Liver (tissue), 9 donors: ENCODE data around the gene THRB. TPM values are rescaled to one million over a fixed set of nuclear protein-coding genes. Genes with fewer than 3 reads are reported as not detected.

Experiments used
- DNase-seq: peaks from one replicate; pipeline ENCODE4 v3.0.0-alpha.2; 2017; ENCODE audit warnings: low spot score
- H3K27ac ChIP-seq, 2 donors: one replicate each; pipeline ENCODE4 v1.7.0; 2013; ENCODE audit warnings: inconsistent platforms in 2 of 2, low read length in 2 of 2, control low read depth in 1 of 2, low read depth in 1 of 2, mild to moderate bottlenecking in 1 of 2
- H3K27me3 ChIP-seq, 4 donors: one replicate each; pipeline versions ENCODE4 v1.6.1 to v1.7.0; 2013; ENCODE audit warnings: low read length in 3 of 4, inconsistent platforms in 1 of 4, mild to moderate bottlenecking in 1 of 4, moderate library complexity in 1 of 4; ENCODE audit not compliant: control insufficient read depth in 4 of 4, insufficient read depth in 4 of 4
- H3K36me3 ChIP-seq, 4 donors: one replicate each; pipeline versions ENCODE4 v1.6.1 to v1.7.0; 2013; ENCODE audit warnings: low read length in 3 of 4, mild to moderate bottlenecking in 3 of 4, low read depth in 1 of 4, moderate library complexity in 1 of 4; ENCODE audit not compliant: control insufficient read depth in 4 of 4, insufficient read depth in 3 of 4
- H3K4me1 ChIP-seq, 4 donors: one replicate each; pipeline versions ENCODE4 v1.6.1 to v1.7.0; 2013; ENCODE audit warnings: low read length in 3 of 4, mild to moderate bottlenecking in 3 of 4, moderate library complexity in 1 of 4; ENCODE audit not compliant: control insufficient read depth in 4 of 4, insufficient read depth in 4 of 4
- H3K4me3 ChIP-seq, 3 donors: one replicate each; pipeline versions ENCODE4 v1.6.1 to v1.7.0; 2013; ENCODE audit warnings: low read length in 3 of 3, control low read depth in 1 of 3, low read depth in 1 of 3, mild to moderate bottlenecking in 1 of 3
- H3K9ac ChIP-seq, 2 donors: one replicate each; pipeline ENCODE4 v1.7.0; 2013; ENCODE audit warnings: low read length in 2 of 2, mild to moderate bottlenecking in 2 of 2, moderate library complexity in 2 of 2, control low read depth in 1 of 2, low read depth in 1 of 2
- H3K9me3 ChIP-seq, 4 donors: one replicate each; pipeline versions ENCODE4 v1.6.1 to v1.7.0; 2013; ENCODE audit warnings: low read length in 3 of 4; ENCODE audit not compliant: control insufficient read depth in 4 of 4
- ATF3 ChIP-seq: IDR thresholded peaks from 2 replicates; pipeline ENCODE4 v1.6.1; 2016; ENCODE audit warnings: antibody characterized with exemption
- EGR1 ChIP-seq, 2 donors: IDR thresholded peaks; 2 replicates each; pipeline ENCODE4 v1.6.1; 2016 to 2018; ENCODE audit warnings: antibody characterized with exemption in 2 of 2, low read depth in 2 of 2
- FOXA1 ChIP-seq: IDR thresholded peaks from 2 replicates; pipeline ENCODE4 v1.6.1; 2016; ENCODE audit warnings: antibody characterized with exemption
- FOXA2 ChIP-seq: IDR thresholded peaks from 2 replicates; pipeline ENCODE4 v1.6.1; 2016; ENCODE audit warnings: antibody characterized with exemption
- GABPA ChIP-seq, 2 donors: IDR thresholded peaks in 1 of 2; conservative IDR thresholded peaks in 1 of 2; 2 replicates each; pipeline ENCODE4 v1.6.1; 2016; ENCODE audit warnings: antibody characterized with exemption in 2 of 2, mild to moderate bottlenecking in 1 of 2, moderate library complexity in 1 of 2
- HNF4A ChIP-seq, 2 donors: conservative IDR thresholded peaks; 2 replicates each; pipeline ENCODE4 v1.6.1; 2016; ENCODE audit warnings: antibody characterized with exemption in 2 of 2, mild to moderate bottlenecking in 2 of 2
- HNF4G ChIP-seq: IDR thresholded peaks from 2 replicates; pipeline ENCODE4 v1.6.1; 2016; ENCODE audit warnings: antibody characterized with exemption
- JUND ChIP-seq, 2 donors: IDR thresholded peaks; 2 replicates each; pipeline ENCODE4 v1.6.1; 2016; ENCODE audit warnings: antibody characterized with exemption in 2 of 2
- NR2F2 ChIP-seq: IDR thresholded peaks from 2 replicates; pipeline ENCODE4 v1.6.1; 2016; ENCODE audit warnings: antibody characterized with exemption
- RAD21 ChIP-seq, 2 donors: IDR thresholded peaks; 2 replicates each; pipeline ENCODE4 v1.6.1; 2016; ENCODE audit warnings: antibody characterized with exemption in 2 of 2, mild to moderate bottlenecking in 2 of 2
- REST ChIP-seq: IDR thresholded peaks from 2 replicates; pipeline ENCODE4 v1.6.1; 2016; ENCODE audit warnings: antibody characterized with exemption, mild to moderate bottlenecking
- RXRA ChIP-seq, 2 donors: IDR thresholded peaks; 2 replicates each; pipeline ENCODE4 v1.6.1; 2017 to 2018; ENCODE audit warnings: antibody characterized with exemption in 2 of 2, mild to moderate bottlenecking in 1 of 2
- TAF1 ChIP-seq: conservative IDR thresholded peaks from 2 replicates; pipeline ENCODE4 v1.6.1; 2016; ENCODE audit warnings: antibody characterized with exemption, mild to moderate bottlenecking
- YY1 ChIP-seq: IDR thresholded peaks from 2 replicates; pipeline ENCODE4 v1.6.1; 2016; ENCODE audit warnings: antibody characterized with exemption, mild to moderate bottlenecking
- WGBS: extraction: QIAGEN DNeasy Blood & Tissue Kit; methylation state at CpG from one replicate; pipeline ENCODE4 v1.1.7; 2013; 5-methylcytosine and 5-hydroxymethylcytosine counted together
- polyA plus RNA-seq, 2 donors: library from polyadenylated mRNA; stranded (reverse) in 1 of 2; unstranded in 1 of 2; fragments of 200-250 nt in 1 of 2; fragments of >200 nt in 1 of 2; fragmentation: Nextera tagmentation in 1 of 2; extraction: Ambion mirVana in 1 of 2; gene quantifications; one replicate each; pipeline versions ENCODE4 v1.2.1 to v1.2.3, GENCODE V29; 2013 to 2015
- total RNA-seq, 2 donors: library from RNA; depleted of rRNA; stranded (reverse); fragments of >200 nt; gene quantifications; one replicate each; pipeline ENCODE4 v1.2.3, GENCODE V29; 2014
- TF ChIP-seq, protein P1 (sequence below): fragments of 150-350 bp; IDR thresholded peaks from 2 replicates; pipeline ENCODE4 v1.5.1; 2017; ENCODE audit warnings: improper control_type of control experiment, low read depth, low read length; ENCODE audit not compliant: missing input control
- donor health status: healthy.
- donor health status: healthy.
- donor health status: healthy.
- donor health status: healthy.
- donor health status: healthy.

The THRB gene
- total and polyA plus RNA-seq, 4 donors, result 5.9 to 23.9 (median 9.3) TPM

GRCh38 chr3:24192469-24193056, 302.1 kb downstream of the THRB start:
- Histone ChIP-seq H3K4me3 (no peak overlapping the region), H3K9me3 (no peaks in the 10 kb centered on the region), H3K9ac (no peak overlapping the region), H3K27ac (no peak overlapping the region), H3K4me1 (no peaks in the 10 kb centered on the region), H3K27me3 (no peaks in the 10 kb centered on the region), H3K36me3 (no peaks in the 10 kb centered on the region)
- TF ChIP-seq NR2F2, result no peak
- TF ChIP-seq YY1, result no peak
- TF ChIP-seq RXRA (IDR thresholded peaks at IDR 0.05), result no peak
- TF ChIP-seq GABPA (IDR thresholded peaks at IDR 0.05 in 1 of 2, conservative IDR thresholded peaks at IDR 0.05 in 1 of 2), result no peak
- no peak for TF ChIP-seq ATF3
- no peak for TF ChIP-seq REST
- no peak for TF ChIP-seq HNF4G
- TF ChIP-seq FOXA1, result no peak
- TF ChIP-seq RAD21 (IDR thresholded peaks at IDR 0.05), result no peak
- no peak for TF ChIP-seq EGR1 (IDR thresholded peaks at IDR 0.05; ENCODE audit: low read depth in 2 of 2)
- 92% methylated on average over 3 of the region's 3 CpGs for WGBS
- DNase-seq, result no peak

DNA sequence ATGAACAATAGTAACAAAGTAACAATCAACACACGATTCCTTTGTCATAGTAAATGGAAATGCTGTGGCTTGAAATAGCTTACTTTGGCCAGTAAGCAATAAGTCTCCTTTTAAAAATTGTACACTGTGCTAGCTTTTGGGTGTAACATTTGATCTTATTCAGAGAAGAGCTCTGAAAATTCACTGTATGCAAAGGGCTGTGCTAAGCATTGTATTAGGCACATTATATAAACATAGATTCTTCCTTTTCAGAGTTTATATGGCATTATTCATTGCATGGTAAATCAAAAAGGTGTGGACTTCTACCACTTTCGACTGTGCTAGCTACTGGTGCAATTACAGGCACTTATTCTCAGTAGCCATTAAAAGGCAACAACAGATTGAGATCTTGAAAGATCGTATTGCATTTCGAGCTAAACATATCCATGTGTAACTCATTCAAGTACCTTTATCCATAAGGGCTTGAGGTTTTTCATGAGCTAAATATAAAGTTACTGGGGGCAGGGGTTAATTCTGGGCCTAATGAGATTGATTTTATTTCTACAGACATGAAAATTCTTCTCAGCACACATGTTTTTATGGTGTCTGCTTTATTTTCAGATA, 302.7 kb downstream of the THRB start:
- Histone ChIP-seq H3K27ac (no peak overlapping the region), H3K9ac (no peak overlapping the region), H3K36me3 (no peaks in the 10 kb centered on the region), H3K4me1 (no peaks in the 10 kb centered on the region), H3K27me3 (no peaks in the 10 kb centered on the region), H3K9me3 (no peaks in the 10 kb centered on the region), H3K4me3 (no peak overlapping the region)
- TF ChIP-seq RXRA (IDR thresholded peaks at IDR 0.05) (no peak), JUND (IDR thresholded peaks at IDR 0.05) (no peak), FOXA2 (no peak), NR2F2 (no peak), REST (no peak), YY1 (no peak), GABPA (IDR thresholded peaks at IDR 0.05 in 1 of 2, conservative IDR thresholded peaks at IDR 0.05 in 1 of 2) (no peak), ATF3 (no peak), TAF1 (no peak), RAD21 (IDR thresholded peaks at IDR 0.05) (no peak), HNF4A (conservative IDR thresholded peaks at IDR 0.05) (no peak), EGR1 (IDR thresholded peaks at IDR 0.05; ENCODE audit: low read depth in 2 of 2) (no peak)
- TF ChIP-seq, protein P1, sequence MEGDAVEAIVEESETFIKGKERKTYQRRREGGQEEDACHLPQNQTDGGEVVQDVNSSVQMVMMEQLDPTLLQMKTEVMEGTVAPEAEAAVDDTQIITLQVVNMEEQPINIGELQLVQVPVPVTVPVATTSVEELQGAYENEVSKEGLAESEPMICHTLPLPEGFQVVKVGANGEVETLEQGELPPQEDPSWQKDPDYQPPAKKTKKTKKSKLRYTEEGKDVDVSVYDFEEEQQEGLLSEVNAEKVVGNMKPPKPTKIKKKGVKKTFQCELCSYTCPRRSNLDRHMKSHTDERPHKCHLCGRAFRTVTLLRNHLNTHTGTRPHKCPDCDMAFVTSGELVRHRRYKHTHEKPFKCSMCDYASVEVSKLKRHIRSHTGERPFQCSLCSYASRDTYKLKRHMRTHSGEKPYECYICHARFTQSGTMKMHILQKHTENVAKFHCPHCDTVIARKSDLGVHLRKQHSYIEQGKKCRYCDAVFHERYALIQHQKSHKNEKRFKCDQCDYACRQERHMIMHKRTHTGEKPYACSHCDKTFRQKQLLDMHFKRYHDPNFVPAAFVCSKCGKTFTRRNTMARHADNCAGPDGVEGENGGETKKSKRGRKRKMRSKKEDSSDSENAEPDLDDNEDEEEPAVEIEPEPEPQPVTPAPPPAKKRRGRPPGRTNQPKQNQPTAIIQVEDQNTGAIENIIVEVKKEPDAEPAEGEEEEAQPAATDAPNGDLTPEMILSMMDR, result no peak
- DNase-seq, result no peak
- WGBS, result 91% methylated on average over 4 of the region's 4 CpGs
